SK-MEL-5 (cell line): ENCODE data around the gene TOMM34. TPM values are rescaled to one million over a fixed set of nuclear protein-coding genes. Genes with fewer than 3 reads are reported as not detected.
A peak's percentile ranks its signal among the peaks of the same experiment; 100 is the strongest.

ENCODE experiments used
- DNase-seq: peaks from one replicate; pipeline ENCODE4 v3.0.0-alpha.2; 2016; ENCODE audit warnings: low read depth, low spot score
- in situ Hi-C: cut with HindIII; loops from 2 replicates; pipeline ENCODE4 v1.10.0; 2016; ENCODE audit warnings: low sequenced_read_pairs, high pct_unique_total_duplicates, low pct_unique_long_range_greater_than_20kb
- total RNA-seq: library from RNA; depleted of rRNA; stranded (reverse); fragments of >200 nt; shearing (Covaris generic); gene quantifications from 2 replicates; pipeline ENCODE4 v1.2.3, GENCODE V29; 2014

The TOMM34 gene
- total RNA-seq, 1 experiment from 2014 or later: 41.5 TPM

DNA sequence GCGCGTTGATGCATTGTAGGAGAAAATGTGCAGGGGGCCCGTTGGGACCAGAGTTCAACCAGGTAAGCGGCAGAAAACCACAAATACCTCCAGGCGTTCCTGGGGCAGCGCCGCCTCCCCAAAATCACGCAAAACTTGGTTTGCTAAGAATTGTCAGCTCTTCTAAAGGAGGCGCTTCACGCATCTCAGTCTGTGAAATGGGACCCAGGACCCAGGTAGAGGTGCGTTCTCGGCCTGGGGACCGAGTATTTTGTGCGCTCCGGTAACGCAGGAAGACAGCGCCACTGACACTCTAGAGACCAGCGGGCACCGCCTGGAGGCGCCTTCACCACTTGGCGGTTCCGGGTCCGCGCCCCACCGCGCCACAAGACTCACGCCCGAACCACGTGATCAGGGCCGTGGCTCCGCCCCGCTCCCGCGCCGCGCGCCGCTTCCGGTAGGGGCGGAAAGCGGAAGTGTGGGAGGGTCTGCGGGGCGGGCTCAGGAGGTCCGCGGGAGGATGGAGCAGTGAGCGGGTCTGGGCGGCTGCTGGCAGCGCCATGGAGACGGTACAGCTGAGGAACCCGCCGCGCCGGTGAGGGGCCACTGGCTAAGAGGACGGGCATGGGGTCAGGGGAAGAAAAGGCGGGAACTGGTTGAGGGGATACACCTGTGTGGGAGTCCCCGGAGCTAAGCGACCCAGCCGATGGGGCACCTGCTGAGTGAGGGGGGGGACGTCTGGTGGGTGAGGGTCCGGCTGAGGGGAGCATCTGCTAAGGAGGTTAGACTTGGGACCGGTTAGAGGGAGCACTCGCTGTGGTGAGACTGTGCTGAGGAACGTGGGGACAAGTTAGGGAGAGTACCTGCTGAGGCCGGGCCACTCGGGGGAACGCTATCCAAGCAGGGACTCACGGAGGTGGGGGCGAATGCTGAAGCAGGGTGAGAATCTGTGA is 6.1 kb upstream of the TOMM34 start, which contains the start of gene STK4:
STK4 (plus strand) TSS at position 483 of the 932 bp plus-strand sequence; CDS start at position 540, 57 bp downstream.
- in situ Hi-C loops: no loop called here
- DNase-seq: peak; percentile 94

- no peak for DNase-seq
- in situ Hi-C loops: no loop called here
Observed at GRCh38 chr20:44965651-44966029, 5.4 kb upstream of the TOMM34 start.

DNA sequence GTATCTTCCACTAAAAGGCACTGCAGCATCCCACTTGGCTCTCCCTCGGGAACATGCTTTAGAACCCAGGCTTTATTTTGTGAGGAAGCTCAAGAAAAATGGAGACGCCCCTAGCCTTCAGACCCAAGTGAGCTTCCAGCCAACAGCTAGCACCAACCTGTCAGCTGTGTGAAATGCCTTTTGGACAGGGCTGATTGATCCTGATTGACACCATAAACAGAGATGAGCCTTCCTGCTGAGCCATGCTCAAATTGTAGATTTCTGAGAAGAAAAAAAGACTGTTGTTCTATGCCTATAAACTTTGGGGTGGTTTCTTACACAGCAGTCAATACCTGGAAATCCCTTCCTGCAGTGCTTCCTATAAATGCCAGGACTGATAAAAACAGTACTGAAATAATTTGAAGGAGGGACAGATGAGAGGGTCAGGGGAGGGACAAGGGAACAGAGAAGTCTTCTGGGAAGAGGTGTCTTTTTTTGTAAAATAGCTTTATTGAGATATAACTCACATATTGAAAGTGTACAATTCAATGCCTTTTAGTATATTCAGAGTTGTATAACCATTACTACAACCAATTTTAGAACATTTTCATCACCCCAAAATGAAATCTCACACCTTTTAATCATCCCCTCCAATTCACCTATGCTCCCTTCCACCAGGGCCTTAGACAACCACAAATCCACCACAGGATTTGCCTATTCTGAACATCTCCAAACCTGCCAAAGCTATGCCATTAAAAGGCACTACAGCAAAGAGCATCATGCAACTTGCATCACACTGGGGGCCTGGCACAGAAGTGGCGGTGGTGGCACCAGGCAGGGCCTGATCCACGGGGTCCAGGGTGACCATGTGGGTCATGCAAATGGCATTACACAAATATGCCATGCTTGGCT is 3.4 kb upstream of the TOMM34 start:
- no peak for DNase-seq
- in situ Hi-C loops: no loop called here

DNA sequence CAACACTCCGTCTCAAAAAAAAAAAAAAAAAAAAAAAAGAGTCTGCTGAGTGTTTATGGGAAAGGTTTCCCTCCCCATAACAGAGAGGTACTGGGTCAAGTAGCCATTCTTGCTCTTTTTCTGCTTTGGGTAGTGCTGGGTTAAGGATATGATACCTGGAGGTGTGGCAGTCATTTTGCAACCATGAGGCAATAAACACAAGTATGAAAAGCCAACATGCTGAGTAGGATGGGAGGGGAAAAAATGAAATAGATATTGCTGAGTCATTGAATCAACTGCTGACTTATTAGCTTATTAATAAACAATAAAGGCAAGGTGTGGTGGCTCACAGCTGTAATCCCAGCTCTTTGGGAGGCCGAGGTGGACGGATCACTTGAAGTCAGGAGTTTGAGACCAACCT is 2.3 kb upstream of the TOMM34 start:
- no peak for DNase-seq
- in situ Hi-C loops: no loop called here

GRCh38 chr20:44961870-44962267 is 1.7 kb upstream of the TOMM34 start:
- DNase-seq: peak; percentile 28
- in situ Hi-C loops: no loop called here

- DNase-seq: no peak
- in situ Hi-C loops: no loop called here
Observed at GRCh38 chr20:44961011-44961869, 1.0 kb upstream of the TOMM34 start.

GRCh38 chr20:44959638-44960102 is 527 bp downstream of the TOMM34 start:
- peak; percentile 41 for DNase-seq
- in situ Hi-C loops: no loop called here

DNA sequence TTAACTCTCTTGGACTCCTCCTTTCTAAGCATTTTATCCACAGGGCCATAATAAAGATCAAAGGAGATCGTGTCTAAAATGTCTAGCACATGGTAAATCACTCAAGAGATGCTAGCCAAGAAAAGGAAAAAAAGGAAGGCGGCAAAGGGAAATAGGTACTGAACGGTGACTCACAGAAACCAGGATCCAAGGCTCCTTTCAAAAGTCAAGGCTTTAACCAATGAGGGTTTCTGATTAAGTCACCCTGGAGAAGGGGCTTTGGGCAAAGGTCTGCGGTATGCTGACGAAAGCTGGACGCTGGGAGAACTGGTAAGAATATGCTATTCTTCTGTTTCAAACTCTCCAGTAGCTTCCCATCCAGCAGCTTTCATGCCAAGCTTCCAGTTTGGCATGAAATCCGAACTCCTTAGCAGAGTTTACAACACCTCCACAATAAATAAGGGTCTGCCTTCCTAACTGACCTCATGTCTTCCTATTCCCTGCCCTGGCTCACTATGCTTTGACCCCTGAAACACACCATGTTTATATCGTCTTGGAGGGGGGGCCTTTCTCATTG is 1.0 kb downstream of the TOMM34 start:
- in situ Hi-C loops: no loop called here

GRCh38 chr20:44958276-44958675 is 1.9 kb downstream of the TOMM34 start:
- no peak for DNase-seq
- in situ Hi-C loops: no loop called here

More for the DNA sequence above, 1.0 kb downstream of the TOMM34 start:
- no peak for DNase-seq

DNA sequence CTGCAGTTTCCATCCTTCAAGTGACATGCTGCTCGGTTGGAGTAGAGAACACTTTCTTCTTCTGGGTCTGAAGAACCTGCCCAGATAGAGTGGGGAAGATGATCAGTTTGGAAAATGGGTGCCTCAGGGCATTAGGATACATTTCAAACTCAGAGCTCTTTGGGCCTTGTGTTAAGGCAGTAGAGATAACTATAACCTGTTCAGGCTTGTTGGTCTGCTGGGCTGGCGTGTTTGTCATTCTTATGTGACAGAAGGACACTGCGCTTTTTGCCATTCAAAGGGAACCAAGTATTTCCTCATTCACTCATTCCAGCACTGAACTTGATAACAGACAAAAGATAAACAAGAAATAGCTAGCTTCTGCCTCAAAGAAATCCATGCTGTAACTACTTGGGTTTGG is 3.8 kb downstream of the TOMM34 start:
- DNase-seq: no peak

DNA sequence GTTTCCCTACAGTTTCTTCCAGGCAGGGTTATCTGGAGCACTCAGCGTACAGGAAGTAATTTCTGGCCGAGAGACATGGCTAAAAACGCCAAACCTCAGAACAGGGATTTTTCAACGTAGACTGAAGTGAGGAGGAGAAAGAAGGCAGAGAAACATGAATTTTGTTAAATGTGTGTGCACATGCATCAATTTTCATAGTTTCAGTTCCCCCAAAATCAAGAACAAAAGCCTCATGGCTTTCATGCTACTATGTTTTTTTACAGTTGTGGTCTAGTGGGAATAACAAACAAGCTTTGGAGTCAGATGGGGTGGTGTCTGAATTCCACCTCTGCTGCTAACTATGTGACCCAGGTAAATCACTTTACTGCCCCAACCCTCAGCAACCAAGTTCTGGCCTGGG is 4.9 kb downstream of the TOMM34 start:
- no peak for DNase-seq
- in situ Hi-C loops: no loop called here

More for the DNA sequence above, 3.8 kb downstream of the TOMM34 start:
- in situ Hi-C loops: no loop called here

DNA sequence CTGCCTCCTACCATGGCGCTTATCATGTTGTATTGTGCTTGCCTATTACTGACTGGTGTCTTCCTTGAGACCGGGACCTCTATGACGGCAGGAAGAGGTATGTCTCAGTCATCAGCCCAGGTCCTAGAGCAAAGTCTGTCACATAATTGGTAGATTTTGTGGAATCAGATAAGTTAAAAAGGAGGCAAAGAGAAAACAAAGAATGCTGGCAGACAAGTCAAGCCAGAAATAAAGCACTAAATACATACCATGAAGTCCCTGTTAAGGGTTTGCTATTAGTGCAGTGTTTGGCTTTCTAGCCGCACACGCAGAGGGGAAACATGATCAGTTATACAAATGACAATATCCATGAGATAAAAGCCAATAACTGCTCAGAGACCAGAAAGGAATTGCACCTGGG is 6.0 kb downstream of the TOMM34 start:
- in situ Hi-C loops: no loop called here
- no peak for DNase-seq

- in situ Hi-C loops: no loop called here
- DNase-seq: no peak
Observed at GRCh38 chr20:44952731-44953130, 7.5 kb downstream of the TOMM34 start.

GRCh38 chr20:44950368-44950767 is 9.8 kb downstream of the TOMM34 start:
- no peak for DNase-seq
- in situ Hi-C loops: no loop called here

DNA sequence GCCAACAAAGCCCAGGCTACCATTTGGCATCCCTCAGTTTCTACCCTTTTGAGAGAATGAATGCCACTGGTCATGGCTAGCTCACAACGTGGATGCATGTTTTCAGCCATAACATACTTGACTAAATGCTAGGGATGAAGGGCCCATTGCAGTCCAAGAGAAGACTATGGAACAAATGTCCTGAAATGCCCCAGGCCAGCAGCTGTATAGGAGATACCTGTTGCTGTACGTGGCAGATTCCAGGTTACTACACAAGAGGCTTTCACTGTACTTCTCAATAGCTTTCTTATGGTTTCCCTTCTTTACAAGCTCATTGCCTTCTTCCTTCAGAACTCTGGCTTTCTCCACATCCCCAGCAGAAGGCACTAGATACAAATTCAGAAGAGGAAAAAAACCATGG is 11.7 kb downstream of the TOMM34 start:
- no peak for DNase-seq

GRCh38 chr20:44948107-44948506 is 12.1 kb downstream of the TOMM34 start:
- in situ Hi-C loops: no loop called here
- no peak for DNase-seq

More for the DNA sequence above, 11.7 kb downstream of the TOMM34 start:
- in situ Hi-C loops: no loop called here

GRCh38 chr20:44946271-44946852 is 13.8 kb downstream of the TOMM34 start:
- in situ Hi-C loops: no loop called here
- no peak for DNase-seq
